SK-N-SH (cell line): Measurements from ENCODE around the gene DBH. TPM values are rescaled to one million over a fixed set of nuclear protein-coding genes. Genes with fewer than 3 reads are reported as not detected.

Experiments
- CTCF ChIA-PET: fragments of 300-600, 350-600 bp; formaldehyde crosslinking; extraction: SDS; loops from one replicate; lab custom pipeline; 2021; lab: Yijun Ruan, JAX
- POLR2A ChIA-PET: fragments of 350-600 bp; sonication (Branson Sonifier 250); formaldehyde crosslinking; extraction: SDS; loops from one replicate; lab custom pipeline; 2020; ENCODE audit warnings: antibody characterized with exemption, inconsistent platforms; lab: Yijun Ruan, JAX
- DNase-seq: peaks from one replicate; pipeline ENCODE4 v3.0.0; 2012
- H2AFZ ChIP-seq: fragments of 200-600 bp; sonication (generic); 2 replicates; pipeline ENCODE4 v1.8.1; 2016; ENCODE audit warnings: antibody characterized with exemption, mild to moderate bottlenecking, low read depth
- H3F3A ChIP-seq: fragments of 200-600 bp; sonication (generic); replicated peaks from 2 replicates; pipeline ENCODE3; 2016; ENCODE audit warnings: antibody characterized with exemption, mild to moderate bottlenecking; ENCODE audit not compliant: insufficient read depth
- H3K27ac ChIP-seq, 2 experiments: fragments of 200-500 bp in 1 of 2; fragments of 200-600 bp in 1 of 2; sonication (Bioruptor generic) in 1 of 2; sonication (generic), shearing (Covaris generic) in 1 of 2; 2 replicates each; pipeline versions ENCODE4 v1.5.1 to v1.6.1; 2014 to 2016; ENCODE audit warnings: low read depth in 2 of 2, inconsistent platforms in 1 of 2, low read length in 1 of 2, mild to moderate bottlenecking in 1 of 2, mixed read lengths in 1 of 2
- H3K27me3 ChIP-seq: fragments of 200-600 bp; sonication (generic), shearing (Covaris generic); 2 replicates; pipeline ENCODE4 v1.6.1; 2016; ENCODE audit warnings: mixed run types; ENCODE audit not compliant: insufficient read depth
- H3K36me3 ChIP-seq, 2 experiments: fragments of 200-500 bp in 1 of 2; fragments of 200-600 bp in 1 of 2; sonication (Bioruptor generic) in 1 of 2; sonication (generic) in 1 of 2; replicated peaks in 1 of 2; 2 replicates each; pipeline versions ENCODE3 to v1.5.1; 2014 to 2016; ENCODE audit warnings: low read length in 1 of 2, mild to moderate bottlenecking in 1 of 2; ENCODE audit not compliant: insufficient read depth in 2 of 2, control insufficient read depth in 1 of 2
- H3K4me1 ChIP-seq, 2 experiments: fragments of 200-500 bp in 1 of 2; fragments of 200-600 bp in 1 of 2; sonication (Bioruptor generic) in 1 of 2; sonication (generic), shearing (Covaris generic) in 1 of 2; 2 replicates each; pipeline versions ENCODE4 v1.5.1 to v1.6.1; 2014 to 2016; ENCODE audit warnings: low read depth in 1 of 2, low read length in 1 of 2, mixed run types in 1 of 2; ENCODE audit not compliant: insufficient read depth in 2 of 2, control insufficient read depth in 1 of 2
- H3K4me2 ChIP-seq: fragments of 200-600 bp; sonication (generic), shearing (Covaris generic); 2 replicates; pipeline ENCODE4 v1.6.1; 2017; ENCODE audit warnings: mixed run types
- H3K4me3 ChIP-seq, 2 experiments: fragments of 200-500 bp in 1 of 2; fragments of 200-600 bp in 1 of 2; sonication (Bioruptor generic) in 1 of 2; sonication (generic), shearing (Covaris generic) in 1 of 2; 2 replicates each; pipeline versions ENCODE4 v1.5.1 to v1.8.1; 2014 to 2016; ENCODE audit warnings: low read depth in 2 of 2, inconsistent platforms in 1 of 2, low read length in 1 of 2, mild to moderate bottlenecking in 1 of 2, mixed read lengths in 1 of 2, moderate library complexity in 1 of 2
- H3K79me2 ChIP-seq: fragments of 200-600 bp; sonication (generic); 2 replicates; pipeline ENCODE4 v1.8.1; 2017; ENCODE audit warnings: mild to moderate bottlenecking; ENCODE audit not compliant: insufficient read depth
- H3K9ac ChIP-seq: fragments of 200-600 bp; sonication (generic); 2 replicates; pipeline ENCODE4 v1.6.1; 2017; ENCODE audit warnings: mixed run types
- H3K9me2 ChIP-seq: fragments of 200-600 bp; sonication (generic); 2 replicates; pipeline ENCODE4 v1.6.1; 2017; ENCODE audit warnings: mixed run types
- H3K9me3 ChIP-seq: fragments of 200-600 bp; sonication (generic); 2 replicates; pipeline ENCODE4 v1.6.1; 2017; ENCODE audit warnings: mixed run types, mild to moderate bottlenecking, moderate library complexity
- H4K20me1 ChIP-seq: fragments of 200-600 bp; sonication (generic); 2 replicates; pipeline ENCODE4 v1.6.1; 2017; ENCODE audit warnings: mild to moderate bottlenecking, mixed run types; ENCODE audit not compliant: insufficient read depth
- CHD2 ChIP-seq: fragments of 150-350 bp; IDR thresholded peaks from 2 replicates; pipeline ENCODE4 v1.6.1; 2018; ENCODE audit warnings: low read length; ENCODE audit not compliant: partially characterized antibody
- EP300 ChIP-seq, 2 experiments: IDR thresholded peaks; 2 replicates each; pipeline versions ENCODE4 v1.4.0 to v1.6.1; 2012; ENCODE audit warnings: borderline replicate concordance in 1 of 2, low read depth in 1 of 2, low read length in 1 of 2
- GABPA ChIP-seq: IDR thresholded peaks from 2 replicates; pipeline ENCODE4 v1.4.0; 2012; ENCODE audit warnings: low read depth, mild to moderate bottlenecking
- IRF3 ChIP-seq: fragments of 150-350 bp; IDR thresholded peaks from 2 replicates; pipeline ENCODE4 v1.6.1; 2016; ENCODE audit warnings: mild to moderate bottlenecking, low read depth, low read length
- MEF2A ChIP-seq: IDR thresholded peaks from 2 replicates; pipeline ENCODE4 v1.4.0; 2012; ENCODE audit warnings: low read depth, borderline replicate concordance
- NRF1 ChIP-seq: IDR thresholded peaks from 2 replicates; pipeline ENCODE4 v1.6.1; 2012; ENCODE audit warnings: low read depth, mild to moderate bottlenecking, low read length
- POLR2AphosphoS5 ChIP-seq: IDR thresholded peaks from 2 replicates; pipeline ENCODE4 v1.6.1; 2012; ENCODE audit warnings: low read depth, low read length
- RAD21 ChIP-seq: IDR thresholded peaks from 2 replicates; pipeline ENCODE4 v1.6.1; 2012; ENCODE audit warnings: mild to moderate bottlenecking, low read length
- RXRA ChIP-seq: IDR thresholded peaks from 2 replicates; pipeline ENCODE4 v1.4.0; 2012; ENCODE audit warnings: low read depth, mild to moderate bottlenecking, borderline replicate concordance
- TCF12 ChIP-seq: IDR thresholded peaks from 2 replicates; pipeline ENCODE4 v1.4.0; 2012
- USF1 ChIP-seq: IDR thresholded peaks from 2 replicates; pipeline ENCODE4 v1.4.0; 2012; ENCODE audit warnings: low read depth, borderline replicate concordance
- USF2 ChIP-seq: fragments of 150-350 bp; IDR thresholded peaks from 2 replicates; pipeline ENCODE4 v1.6.1; 2017; ENCODE audit warnings: antibody characterized with exemption, low read length, low read depth, borderline replicate concordance
- YY1 ChIP-seq: IDR thresholded peaks from 2 replicates; pipeline ENCODE4 v1.4.0; 2012; ENCODE audit warnings: low read depth, mild to moderate bottlenecking
- WGBS: methylation state at CpG from one replicate; pipeline ENCODE4 v1.1.6; 2017; ENCODE audit warnings: low lambda C conversion rate; 5-methylcytosine and 5-hydroxymethylcytosine counted together
- polyA plus RNA-seq, 3 experiments: library from polyadenylated mRNA; depleted of rRNA; stranded (reverse); fragments of >200 nt; gene quantifications; 2 replicates each; pipeline ENCODE4 v1.2.3, GENCODE V29; 2012

DBH gene
- polyA plus RNA-seq, 1 of the 3 experiments (the other 2 are of a cell fraction): 0.92 TPM

DNA sequence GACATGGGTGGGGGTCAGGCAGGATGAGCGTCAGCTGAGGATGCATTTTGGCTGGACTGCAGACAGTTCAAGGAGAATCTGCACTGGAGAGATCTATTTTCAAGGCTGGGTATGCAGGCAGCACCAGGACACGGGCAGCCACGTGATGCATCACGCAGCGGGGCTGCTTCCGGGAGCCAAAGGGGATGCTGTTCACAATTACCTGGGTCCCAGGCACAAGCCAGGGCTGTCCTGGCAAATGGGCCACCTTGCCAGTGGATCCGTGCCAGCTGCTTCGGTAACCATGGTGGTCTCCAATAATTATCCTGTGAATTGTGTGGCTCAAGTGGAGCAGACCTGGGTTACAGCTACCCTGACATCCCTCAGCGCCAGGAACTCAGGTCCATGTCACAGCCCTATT, 17.5 kb downstream of the DBH start:
- H3K9me3 ChIP-seq: no peaks in the 10 kb centered on the region
- H3K36me3 ChIP-seq: peaks cover 0 to 4% of the 10 kb centered on the region in 2 experiments
- TF ChIP-seq CHD2 (no peak), USF1 (no peak), MEF2A (no peak)
- H3F3A ChIP-seq: no peaks in the 10 kb centered on the region
- H2AFZ ChIP-seq: no peak overlapping the region
- H3K27ac ChIP-seq: peak overlapping the region in 1 of 2 experiments; percentile 47; a peak in 1 of 4 replicates
- 47% methylated on average over 3 of the region's 9 CpGs for WGBS
- H3K79me2 ChIP-seq: no peaks in the 10 kb centered on the region
- no peak overlapping the region for H3K9ac ChIP-seq
- no peaks in the 10 kb centered on the region for H3K9me2 ChIP-seq
- no peak for DNase-seq
- H4K20me1 ChIP-seq: no peaks in the 10 kb centered on the region
- no peak overlapping the region for H3K4me3 ChIP-seq
- peaks cover 1% of the 10 kb centered on the region; the same call in 1 of the 2 replicates for H3K27me3 ChIP-seq
- ChIA-PET CTCF (interaction anchor here (1.0 to 2.2 kb wide), 2 partner anchors 9 to 120 kb away, joined by 3 to 7 read pairs; partner anchors contain the start of gene ADAMTSL2), POLR2A (interaction anchor here (0.9 to 3.5 kb wide), 7 partner anchors 9 to 126 kb away, joined by 3 to 20 read pairs (median 4); partner anchors contain the start of gene DBH)
- no peak overlapping the region for H3K4me2 ChIP-seq
- peaks cover 0 to 69% of the 10 kb centered on the region in 2 experiments; a peak in 1 of 4 replicates for H3K4me1 ChIP-seq

GRCh38 chr9:133654736-133655657, 18.8 kb downstream of the DBH start:
- peak overlapping the region in 1 of 2 experiments; percentile 20; a peak in 1 of 4 replicates for H3K27ac ChIP-seq
- 67% methylated on average over 24 of the region's 38 CpGs for WGBS
- no peaks in the 10 kb centered on the region for H3K36me3 ChIP-seq
- H3K9ac ChIP-seq: no peak overlapping the region
- DNase-seq: no peak
- ChIA-PET CTCF (interaction anchor here (0.7 to 2.0 kb wide), 2 partner anchors 72 to 1949 kb away, joined by 3 to 4 read pairs; no protein-coding TSS in a partner anchor), POLR2A (interaction anchor here (0.6 to 3.5 kb wide), 8 partner anchors 8 to 127 kb away, joined by 3 to 20 read pairs (median 4); partner anchors contain the start of gene DBH)
- H3F3A ChIP-seq: no peaks in the 10 kb centered on the region
- no peak overlapping the region for H3K4me3 ChIP-seq
- H3K4me1 ChIP-seq: peaks cover 0 to 58% of the 10 kb centered on the region in 2 experiments; a peak in 1 of 4 replicates
- TF ChIP-seq EP300 (IDR thresholded peaks at IDR 0.05; ENCODE audit: borderline replicate concordance in 1 of 2, low read depth in 1 of 2, low read length in 1 of 2) (no peak), IRF3 (no peak), POLR2AphosphoS5 (no peak), RXRA (no peak), NRF1 (no peak), RAD21 (no peak), GABPA (no peak), YY1 (no peak), USF2 (no peak), TCF12 (no peak)
- H3K79me2 ChIP-seq: no peaks in the 10 kb centered on the region
- no peak overlapping the region for H2AFZ ChIP-seq
- H3K27me3 ChIP-seq: no peaks in the 10 kb centered on the region; the same call in 1 of the 2 replicates
- H3K4me2 ChIP-seq: no peak overlapping the region
- no peaks in the 10 kb centered on the region for H3K9me2 ChIP-seq
- no peaks in the 10 kb centered on the region for H4K20me1 ChIP-seq
- H3K9me3 ChIP-seq: no peaks in the 10 kb centered on the region
